ENCODE measurements around the gene NMNAT2.

DNA sequence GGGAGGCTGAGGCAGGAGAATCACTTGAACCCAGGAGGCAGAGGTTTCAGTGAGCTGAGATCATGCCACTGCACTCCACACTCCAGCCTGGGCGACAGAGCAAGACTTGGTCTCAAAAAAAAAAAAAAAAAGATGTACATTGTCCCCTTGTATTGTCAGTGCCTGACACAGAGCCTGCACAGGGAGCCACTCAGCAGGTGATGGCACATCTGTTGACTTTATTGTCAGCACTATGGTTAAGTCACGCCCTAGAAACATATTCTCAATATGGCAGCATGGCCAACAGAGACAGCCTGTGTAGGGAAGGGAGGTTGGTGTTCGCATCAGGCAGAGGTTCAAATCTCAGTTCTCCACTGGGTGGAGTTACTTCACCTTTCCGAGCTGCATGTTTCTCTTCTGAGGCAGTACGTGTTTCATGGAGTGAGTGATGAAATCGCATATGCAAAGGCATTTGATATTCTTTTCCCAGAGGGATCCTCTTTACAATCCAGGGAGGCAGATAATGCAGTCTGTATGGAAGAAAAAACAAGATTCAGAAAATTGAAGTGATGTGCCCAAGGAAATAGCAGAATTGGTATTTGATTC is 211.6 kb downstream of the NMNAT2 start:
- TF ChIP-seq, protein P1, sequence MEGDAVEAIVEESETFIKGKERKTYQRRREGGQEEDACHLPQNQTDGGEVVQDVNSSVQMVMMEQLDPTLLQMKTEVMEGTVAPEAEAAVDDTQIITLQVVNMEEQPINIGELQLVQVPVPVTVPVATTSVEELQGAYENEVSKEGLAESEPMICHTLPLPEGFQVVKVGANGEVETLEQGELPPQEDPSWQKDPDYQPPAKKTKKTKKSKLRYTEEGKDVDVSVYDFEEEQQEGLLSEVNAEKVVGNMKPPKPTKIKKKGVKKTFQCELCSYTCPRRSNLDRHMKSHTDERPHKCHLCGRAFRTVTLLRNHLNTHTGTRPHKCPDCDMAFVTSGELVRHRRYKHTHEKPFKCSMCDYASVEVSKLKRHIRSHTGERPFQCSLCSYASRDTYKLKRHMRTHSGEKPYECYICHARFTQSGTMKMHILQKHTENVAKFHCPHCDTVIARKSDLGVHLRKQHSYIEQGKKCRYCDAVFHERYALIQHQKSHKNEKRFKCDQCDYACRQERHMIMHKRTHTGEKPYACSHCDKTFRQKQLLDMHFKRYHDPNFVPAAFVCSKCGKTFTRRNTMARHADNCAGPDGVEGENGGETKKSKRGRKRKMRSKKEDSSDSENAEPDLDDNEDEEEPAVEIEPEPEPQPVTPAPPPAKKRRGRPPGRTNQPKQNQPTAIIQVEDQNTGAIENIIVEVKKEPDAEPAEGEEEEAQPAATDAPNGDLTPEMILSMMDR (IDR thresholded peaks at IDR 0.05), result no peak
- TF ChIP-seq POLR2AphosphoS5 (IDR thresholded peaks at IDR 0.05), result no peak
- TF ChIP-seq EP300 (IDR thresholded peaks at IDR 0.05), result no peak

Measured in upper lobe of left lung (tissue), 4 donors.